ENCODE results near the gene ASIC2. TPM values are rescaled to one million over a fixed set of nuclear protein-coding genes. Genes with fewer than 3 reads are reported as not detected.

Gene ASIC2
- total RNA-seq, 2 donors from 2014 or later: 0.48 to 1.3 TPM

- intact Hi-C loops (cut with DNase I): no loop called here
- Histone ChIP-seq H3K4me1 (no peaks in the 10 kb centered on the region), H3K27ac (no peak overlapping the region), H3K36me3 (no peaks in the 10 kb centered on the region), H3K9me3 (no peaks in the 10 kb centered on the region), H3K4me3 (no peak overlapping the region), H3K9ac (ENCODE audit: low read depth in 2 of 2, low read length in 2 of 2) (no peak overlapping the region), H3K27me3 (no peaks in the 10 kb centered on the region)
- no peak for TF ChIP-seq CTCF (IDR thresholded peaks at IDR 0.05)
- DNase-seq: no peak
Observed at GRCh38 chr17:33228548-33228947, 64.5 kb downstream of the ASIC2 start.

- Histone ChIP-seq H3K4me1 (no peaks in the 10 kb centered on the region), H3K27me3 (no peaks in the 10 kb centered on the region), H3K9me3 (no peaks in the 10 kb centered on the region), H3K27ac (no peak overlapping the region), H3K9ac (ENCODE audit: low read depth in 2 of 2, low read length in 2 of 2) (no peak overlapping the region), H3K4me3 (no peak overlapping the region), H3K36me3 (no peaks in the 10 kb centered on the region)
- intact Hi-C loops (cut with DNase I): no loop called here
- no peak for DNase-seq
- no peak for TF ChIP-seq CTCF (IDR thresholded peaks at IDR 0.05)
Observed at GRCh38 chr17:33227911-33228310, 65.2 kb downstream of the ASIC2 start.

GRCh38 chr17:33225994-33226393 lies 67.1 kb downstream of the ASIC2 start:
- H3K4me3 ChIP-seq: no peak overlapping the region
- H3K9ac ChIP-seq (ENCODE audit: low read depth in 2 of 2, low read length in 2 of 2): no peak overlapping the region
- H3K36me3 ChIP-seq: no peaks in the 10 kb centered on the region
- no peaks in the 10 kb centered on the region for H3K27me3 ChIP-seq
- DNase-seq: no peak
- H3K9me3 ChIP-seq: no peaks in the 10 kb centered on the region
- H3K27ac ChIP-seq: no peak overlapping the region
- intact Hi-C loops (cut with DNase I): no loop called here
- no peaks in the 10 kb centered on the region for H3K4me1 ChIP-seq
- TF ChIP-seq CTCF (IDR thresholded peaks at IDR 0.05): no peak

DNA sequence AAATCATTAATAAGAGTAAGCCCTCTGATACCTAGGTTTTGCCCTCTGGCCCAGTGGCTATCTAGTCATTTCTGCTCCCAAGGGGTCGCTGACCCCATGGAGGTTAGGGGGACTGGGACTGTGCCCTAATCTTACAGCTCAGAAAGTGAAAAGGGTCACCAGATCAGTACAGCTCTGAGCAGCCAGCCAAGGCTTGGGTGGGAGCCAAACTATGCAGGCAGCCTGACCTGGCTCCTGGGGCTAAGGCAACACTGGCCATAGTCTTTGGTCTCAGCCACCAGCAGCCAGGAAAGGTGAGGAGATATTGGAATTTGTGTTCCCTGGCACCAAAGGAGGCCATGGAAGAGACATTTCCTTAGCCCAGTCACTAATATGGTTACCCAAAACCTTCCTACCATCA lies 67.6 kb downstream of the ASIC2 start:
- Histone ChIP-seq H3K4me1 (no peaks in the 10 kb centered on the region), H3K4me3 (no peak overlapping the region), H3K9ac (ENCODE audit: low read depth in 2 of 2, low read length in 2 of 2) (no peak overlapping the region), H3K36me3 (no peaks in the 10 kb centered on the region), H3K27ac (no peak overlapping the region), H3K27me3 (no peaks in the 10 kb centered on the region), H3K9me3 (no peaks in the 10 kb centered on the region)
- TF ChIP-seq CTCF (IDR thresholded peaks at IDR 0.05): no peak
- intact Hi-C loops (cut with DNase I): no loop called here
- no peak for DNase-seq

- H3K4me3 ChIP-seq: no peak overlapping the region
- no peak overlapping the region for H3K27ac ChIP-seq
- H3K9ac ChIP-seq (ENCODE audit: low read depth in 2 of 2, low read length in 2 of 2): no peak overlapping the region
- intact Hi-C loops (cut with DNase I): no loop called here
- H3K27me3 ChIP-seq: no peaks in the 10 kb centered on the region
- TF ChIP-seq CTCF (IDR thresholded peaks at IDR 0.05): no peak
- H3K36me3 ChIP-seq: no peaks in the 10 kb centered on the region
- H3K9me3 ChIP-seq: no peaks in the 10 kb centered on the region
- DNase-seq: no peak
- no peaks in the 10 kb centered on the region for H3K4me1 ChIP-seq
Observed at GRCh38 chr17:33220036-33220435, 73.1 kb downstream of the ASIC2 start.
